Measurements from ENCODE around the gene DBT. TPM values are rescaled to one million over a fixed set of nuclear protein-coding genes. Genes with fewer than 3 reads are reported as not detected.

DBT gene
- total RNA-seq, 1 experiment from 2014 or later: 20.3 TPM

DNA sequence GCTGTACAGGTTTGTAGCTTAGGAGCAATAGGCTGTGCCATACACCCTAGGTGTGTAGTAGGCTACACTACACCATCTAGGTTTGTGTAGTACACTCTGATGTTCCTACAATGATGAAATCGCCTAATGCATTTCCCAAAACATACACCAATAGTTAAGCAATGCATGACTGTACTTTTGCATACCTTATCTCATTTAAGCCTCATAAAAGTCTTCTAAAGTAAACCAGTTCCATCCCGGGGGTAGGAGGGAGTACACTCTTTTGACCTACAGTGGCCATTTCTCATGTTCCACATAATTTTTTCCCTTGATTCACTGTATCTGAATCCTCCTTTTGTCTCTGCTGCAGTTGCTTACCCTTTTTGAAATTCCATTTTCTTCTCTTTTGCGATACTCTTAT is 104.5 kb downstream of the DBT start:
- H4K5ac ChIP-seq (ENCODE audit: insufficient read length, low read depth, low read length): no peak overlapping the region
- H3K23me2 ChIP-seq (ENCODE audit: insufficient read length, low read depth, low read length, poor library complexity, severe bottlenecking): no peaks in the 10 kb centered on the region
- H2AK5ac ChIP-seq (ENCODE audit: insufficient read length, low read length): no peak overlapping the region
- no peaks in the 10 kb centered on the region for H3K9me3 ChIP-seq (ENCODE audit: control insufficient read depth, low read depth, low read length)
- H3K14ac ChIP-seq (ENCODE audit: insufficient read depth, low read length): no peak overlapping the region
- H3K79me2 ChIP-seq (ENCODE audit: insufficient read depth, low read length): no peaks in the 10 kb centered on the region; the same call in 1 of the 2 replicates
- Mint-ChIP-seq H3K4me1 (peaks cover 8 to 9% of the 10 kb centered on the region in 2 experiments), H3K27ac (no peak overlapping the region; a peak in 1 of 7 replicates), H3K36me3 (ENCODE audit: insufficient read depth in 1 of 3, low read depth in 3 of 3) (peaks cover 8 to 57% (median 43%) of the 10 kb centered on the region in 3 experiments), H3K9me3 (no peaks in the 10 kb centered on the region), H3K27me3 (ENCODE audit: low read depth) (no peaks in the 10 kb centered on the region), H3K4me3 (no peak overlapping the region)
- no peak overlapping the region for H2AFZ ChIP-seq (ENCODE audit: low read length)
- no peaks in the 10 kb centered on the region for H4K20me1 ChIP-seq (ENCODE audit: control insufficient read depth, insufficient read depth, insufficient read length)
- H3K23ac ChIP-seq (ENCODE audit: insufficient read length, low read depth, low read length): no peak overlapping the region
- no peak overlapping the region for H3T11ph ChIP-seq (ENCODE audit: low read length)
- no peak overlapping the region for H2BK20ac ChIP-seq (ENCODE audit: low read depth, low read length, poor library complexity, severe bottlenecking)
- H3K18ac ChIP-seq (ENCODE audit: insufficient read length, low read depth, low read length): no peak overlapping the region
- no CpG with 5 or more reads among the region's 3 CpGs for WGBS (ENCODE audit: extremely low coverage, insufficient read length, low lambda C conversion rate)
- no peak overlapping the region for H2BK15ac ChIP-seq (ENCODE audit: low read depth, low read length)
- no peak overlapping the region for H2BK5ac ChIP-seq (ENCODE audit: insufficient read length, low read length)
- H3K27ac ChIP-seq (ENCODE audit: insufficient read length, low read depth, low read length): no peak overlapping the region
- peaks cover 3% of the 10 kb centered on the region; the same call in 1 of the 2 replicates for H3K4me1 ChIP-seq (ENCODE audit: insufficient read depth, low read length)
- H4K8ac ChIP-seq (replicated peaks; ENCODE audit: insufficient read length, low read depth, low read length): no peak overlapping the region
- H2BK12ac ChIP-seq (ENCODE audit: insufficient read length, low read depth, low read length): no peak overlapping the region
- H4K91ac ChIP-seq (ENCODE audit: insufficient read length, low read depth, low read length): no peak overlapping the region
- no peak overlapping the region for H2BK120ac ChIP-seq (ENCODE audit: low read depth, low read length, poor library complexity, severe bottlenecking)
- H3K4me2 ChIP-seq (ENCODE audit: insufficient read depth, insufficient read length, low read length): no peak overlapping the region
- H3K4ac ChIP-seq (ENCODE audit: low read depth, low read length): no peak overlapping the region
- no peaks in the 10 kb centered on the region for H3K27me3 ChIP-seq (ENCODE audit: insufficient read depth, low read length)
- no peaks in the 10 kb centered on the region for H3K79me1 ChIP-seq (ENCODE audit: insufficient read depth, low read depth, low read length, poor library complexity, severe bottlenecking)
- no peak overlapping the region for H3K9ac ChIP-seq (ENCODE audit: extremely low read depth, insufficient read length, low read length)
- DNase-seq: no peak
- TF ChIP-seq, protein P1, sequence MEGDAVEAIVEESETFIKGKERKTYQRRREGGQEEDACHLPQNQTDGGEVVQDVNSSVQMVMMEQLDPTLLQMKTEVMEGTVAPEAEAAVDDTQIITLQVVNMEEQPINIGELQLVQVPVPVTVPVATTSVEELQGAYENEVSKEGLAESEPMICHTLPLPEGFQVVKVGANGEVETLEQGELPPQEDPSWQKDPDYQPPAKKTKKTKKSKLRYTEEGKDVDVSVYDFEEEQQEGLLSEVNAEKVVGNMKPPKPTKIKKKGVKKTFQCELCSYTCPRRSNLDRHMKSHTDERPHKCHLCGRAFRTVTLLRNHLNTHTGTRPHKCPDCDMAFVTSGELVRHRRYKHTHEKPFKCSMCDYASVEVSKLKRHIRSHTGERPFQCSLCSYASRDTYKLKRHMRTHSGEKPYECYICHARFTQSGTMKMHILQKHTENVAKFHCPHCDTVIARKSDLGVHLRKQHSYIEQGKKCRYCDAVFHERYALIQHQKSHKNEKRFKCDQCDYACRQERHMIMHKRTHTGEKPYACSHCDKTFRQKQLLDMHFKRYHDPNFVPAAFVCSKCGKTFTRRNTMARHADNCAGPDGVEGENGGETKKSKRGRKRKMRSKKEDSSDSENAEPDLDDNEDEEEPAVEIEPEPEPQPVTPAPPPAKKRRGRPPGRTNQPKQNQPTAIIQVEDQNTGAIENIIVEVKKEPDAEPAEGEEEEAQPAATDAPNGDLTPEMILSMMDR (conservative IDR thresholded peaks at IDR 0.05): no peak
- no peak overlapping the region for H3K56ac ChIP-seq (ENCODE audit: insufficient read length, low read depth, low read length)

All from H9 (cell line).